H1 (cell line): ENCODE measurements around the gene GPX4. TPM values are rescaled to one million over a fixed set of nuclear protein-coding genes. Genes with fewer than 3 reads are reported as not detected.

ENCODE experiments used
- CTCF ChIA-PET: fragments of 300-600 bp; sonication (Branson Sonifier 250); formaldehyde crosslinking; loops from one replicate; lab custom pipeline; 2021; ENCODE audit not compliant: partially characterized antibody; lab: Charles Lee
- POLR2A ChIA-PET: fragments of 300-600 bp; sonication (Branson Sonifier 250); formaldehyde crosslinking; loops from one replicate; lab custom pipeline; 2021; ENCODE audit warnings: inconsistent platforms; ENCODE audit not compliant: partially characterized antibody; lab: Charles Lee
- DNase-seq, 2 experiments: peaks; one replicate each; pipeline versions ENCODE4 v3.0.0 to v3.0.0-alpha.2; 2010 to 2022; ENCODE audit warnings: low spot score in 2 of 2, low read depth in 1 of 2, mixed read lengths in 1 of 2
- FAIRE-seq: peaks from 2 replicates; lab custom pipeline; 2011; peaks lifted over from hg19 to GRCh38; lab: Jason Lieb, UNC
- H2AFZ ChIP-seq: 2 replicates; pipeline ENCODE4 v1.8.1; 2012; ENCODE audit warnings: low read length, inconsistent platforms
- H2AK5ac ChIP-seq: 2 replicates; pipeline ENCODE4 v1.6.1; 2013; ENCODE audit warnings: low read depth, low read length
- H2BK120ac ChIP-seq: replicated peaks from 2 replicates; pipeline ENCODE3; 2013; ENCODE audit warnings: low read depth, low read length, inconsistent platforms
- H2BK12ac ChIP-seq: 2 replicates; pipeline ENCODE4 v1.6.1; 2013; ENCODE audit warnings: low read depth, low read length
- H2BK15ac ChIP-seq: 2 replicates; pipeline ENCODE4 v1.6.1; 2013; ENCODE audit warnings: low read length
- H2BK20ac ChIP-seq: 2 replicates; pipeline ENCODE4 v1.6.1; 2013; ENCODE audit warnings: low read length
- H2BK5ac ChIP-seq: 2 replicates; pipeline ENCODE4 v1.6.1; 2013; ENCODE audit warnings: low read depth, low read length
- H3K14ac ChIP-seq: 2 replicates; pipeline ENCODE4 v1.6.1; 2013; ENCODE audit warnings: inconsistent platforms; ENCODE audit not compliant: insufficient read length
- H3K18ac ChIP-seq: 2 replicates; pipeline ENCODE4 v1.6.1; 2013; ENCODE audit warnings: low read length; ENCODE audit errors: extremely low read depth
- H3K23ac ChIP-seq: 2 replicates; pipeline ENCODE4 v1.6.1; 2013; ENCODE audit warnings: inconsistent platforms; ENCODE audit not compliant: insufficient read length
- H3K23me2 ChIP-seq: 2 replicates; pipeline ENCODE4 v1.6.1; 2013; ENCODE audit warnings: low read depth, low read length
- H3K27ac ChIP-seq: 2 replicates; pipeline ENCODE4 v1.6.1; 2011; ENCODE audit warnings: low read depth, low read length, inconsistent platforms
- H3K27me3 ChIP-seq, 4 experiments: replicated peaks in 1 of 4; 1 replicate in 1 of 4; 2 replicates in 3 of 4; pipeline versions ENCODE4 v1.6.1 to v1.8.1; 2011 to 2013; ENCODE audit warnings: low read length in 3 of 4, mild to moderate bottlenecking in 3 of 4, inconsistent platforms in 2 of 4, mixed read lengths in 2 of 4, moderate library complexity in 1 of 4; ENCODE audit not compliant: control insufficient read depth in 3 of 4, insufficient read depth in 3 of 4; ENCODE audit errors: extremely low read depth in 1 of 4
- H3K36me3 ChIP-seq, 4 experiments: 2 replicates each; pipeline versions ENCODE4 v1.6.1 to v1.8.1; 2011 to 2013; ENCODE audit warnings: mild to moderate bottlenecking in 4 of 4, low read length in 3 of 4, moderate library complexity in 2 of 4, control low read depth in 1 of 4, inconsistent platforms in 1 of 4; ENCODE audit not compliant: insufficient read depth in 4 of 4, control insufficient read depth in 2 of 4
- H3K4ac ChIP-seq: replicated peaks from 2 replicates; pipeline ENCODE3; 2013; ENCODE audit warnings: low read length, low read depth, mixed read lengths, inconsistent platforms; ENCODE audit not compliant: insufficient read length
- H3K4me1 ChIP-seq, 4 experiments: replicated peaks in 1 of 4; 1 replicate in 1 of 4; 2 replicates in 3 of 4; pipeline versions ENCODE4 v1.6.1 to v1.8.1; 2011 to 2013; ENCODE audit warnings: low read length in 3 of 4, inconsistent platforms in 2 of 4, mixed read lengths in 1 of 4; ENCODE audit not compliant: insufficient read depth in 4 of 4, control insufficient read depth in 3 of 4
- H3K4me2 ChIP-seq, 2 experiments: 2 replicates each; pipeline versions ENCODE4 v1.6.1 to v1.8.1; 2011 to 2013; ENCODE audit warnings: low read depth in 2 of 2, low read length in 2 of 2, control low read depth in 1 of 2, inconsistent platforms in 1 of 2, mild to moderate bottlenecking in 1 of 2; ENCODE audit not compliant: insufficient read depth in 1 of 2
- H3K4me3 ChIP-seq, 4 experiments: fragments of 200-600, 300-600 bp in 1 of 4; sonication (generic), shearing (Covaris generic), sonication (Bioruptor Twin) in 1 of 4; 2 replicates each; pipeline versions ENCODE4 v1.5.1 to v1.8.1; 2011 to 2016; ENCODE audit warnings: low read length in 4 of 4, low read depth in 3 of 4, control low read depth in 2 of 4, inconsistent platforms in 2 of 4, mild to moderate bottlenecking in 2 of 4, mixed read lengths in 1 of 4, moderate library complexity in 1 of 4; ENCODE audit not compliant: insufficient read depth in 2 of 4; ENCODE audit errors: extremely low read depth in 1 of 4
- H3K56ac ChIP-seq: replicated peaks from 2 replicates; pipeline ENCODE3; 2013; ENCODE audit warnings: low read depth, mild to moderate bottlenecking, mixed read lengths, low read length, inconsistent platforms; ENCODE audit not compliant: insufficient read length
- H3K79me1 ChIP-seq: 2 replicates; pipeline ENCODE4 v1.6.1; 2013; ENCODE audit warnings: low read depth, low read length, control low read depth
- H3K79me2 ChIP-seq, 2 experiments: 2 replicates each; pipeline versions ENCODE4 v1.6.1 to v1.8.1; 2012 to 2013; ENCODE audit warnings: low read length in 2 of 2, mild to moderate bottlenecking in 2 of 2, inconsistent platforms in 1 of 2; ENCODE audit not compliant: insufficient read depth in 2 of 2, control insufficient read depth in 1 of 2
- H3K9ac ChIP-seq, 4 experiments: replicated peaks in 1 of 4; 1 replicate in 1 of 4; 2 replicates in 3 of 4; pipeline versions ENCODE4 v1.6.1 to v1.8.1; 2011 to 2013; ENCODE audit warnings: low read depth in 3 of 4, low read length in 3 of 4, control low read depth in 2 of 4, mild to moderate bottlenecking in 2 of 4, moderate library complexity in 2 of 4, inconsistent platforms in 1 of 4; ENCODE audit errors: extremely low read depth in 1 of 4
- H3K9me3 ChIP-seq, 2 experiments: 2 replicates each; pipeline versions ENCODE4 v1.6.1 to v1.8.1; 2012 to 2013; ENCODE audit warnings: mild to moderate bottlenecking in 2 of 2, moderate library complexity in 2 of 2, control low read depth in 1 of 2, inconsistent platforms in 1 of 2, low read depth in 1 of 2, low read length in 1 of 2, mixed read lengths in 1 of 2; ENCODE audit not compliant: insufficient read depth in 2 of 2
- H4K20me1 ChIP-seq, 2 experiments: replicated peaks in 1 of 2; 2 replicates each; pipeline versions ENCODE3 to v1.8.1; 2011 to 2013; ENCODE audit warnings: inconsistent platforms in 2 of 2, low read length in 2 of 2, mild to moderate bottlenecking in 1 of 2; ENCODE audit not compliant: insufficient read depth in 2 of 2, control insufficient read depth in 1 of 2
- H4K5ac ChIP-seq: 2 replicates; pipeline ENCODE4 v1.6.1; 2013; ENCODE audit warnings: low read length, low read depth, mixed read lengths, inconsistent platforms; ENCODE audit not compliant: insufficient read length
- H4K8ac ChIP-seq: 2 replicates; pipeline ENCODE4 v1.8.0; 2013; ENCODE audit warnings: mild to moderate bottlenecking, moderate library complexity, low read length, inconsistent platforms; ENCODE audit not compliant: insufficient read depth; ENCODE audit errors: extremely low read depth
- H4K91ac ChIP-seq: replicated peaks from 2 replicates; pipeline ENCODE3; 2013; ENCODE audit warnings: low read length, mixed read lengths, inconsistent platforms; ENCODE audit not compliant: insufficient read length
- BCL11A ChIP-seq, 2 experiments: IDR thresholded peaks; one replicate each; pipeline ENCODE4 v1.6.1; 2011; ENCODE audit warnings: low read depth in 2 of 2, low read length in 2 of 2, mild to moderate bottlenecking in 2 of 2
- CEBPB ChIP-seq: IDR thresholded peaks from 2 replicates; pipeline ENCODE4 v1.6.1; 2012; ENCODE audit warnings: low read depth, low read length
- CTBP2 ChIP-seq: IDR thresholded peaks from 2 replicates; pipeline ENCODE4 v1.7.0; 2011; ENCODE audit warnings: borderline replicate concordance, mild to moderate bottlenecking, moderate library complexity, mixed read lengths, low read length; ENCODE audit not compliant: insufficient read depth, insufficient read length
- GABPA ChIP-seq: IDR thresholded peaks from 2 replicates; pipeline ENCODE4 v1.6.1; 2011; ENCODE audit warnings: mild to moderate bottlenecking, low read length, moderate library complexity, borderline replicate concordance; ENCODE audit not compliant: insufficient read depth
- KDM4A ChIP-seq: IDR thresholded peaks from one replicate; pipeline ENCODE4 v1.7.1; 2012; ENCODE audit warnings: low read depth, mild to moderate bottlenecking, moderate library complexity, low read length, inconsistent platforms; ENCODE audit not compliant: severe bottlenecking
- RFX5 ChIP-seq: IDR thresholded peaks from 2 replicates; pipeline ENCODE4 v1.6.1; 2011; ENCODE audit warnings: low read depth, low read length, improper control_type of control experiment, borderline replicate concordance
- SP2 ChIP-seq: IDR thresholded peaks from 2 replicates; pipeline ENCODE4 v1.6.1; 2012; ENCODE audit warnings: mild to moderate bottlenecking, low read length, inconsistent platforms
- TAF1 ChIP-seq: IDR thresholded peaks from 2 replicates; pipeline ENCODE4 v1.6.1; 2011; ENCODE audit warnings: mild to moderate bottlenecking, low read depth, low read length
- TBP ChIP-seq: IDR thresholded peaks from 2 replicates; pipeline ENCODE4 v1.6.1; 2011; ENCODE audit warnings: low read depth, low read length, improper control_type of control experiment
- WGBS, 2 experiments: shearing (Covaris generic) in 1 of 2; methylation state at CpG; one replicate each; pipeline versions ENCODE4 v1.1.6 to v1.1.7; 2013 to 2015; ENCODE audit warnings: low lambda C conversion rate in 2 of 2, mixed read lengths in 2 of 2, inconsistent platforms in 1 of 2, low coverage in 1 of 2, missing lambda C conversion rate in 1 of 2; ENCODE audit not compliant: insufficient replicate concordance in 2 of 2, insufficient coverage in 1 of 2, insufficient read length in 1 of 2; ENCODE audit errors: extremely low coverage in 1 of 2, missing lambda C conversion rate in 1 of 2; 5-methylcytosine and 5-hydroxymethylcytosine counted together
- polyA plus RNA-seq, 7 experiments: library from polyadenylated mRNA; depleted of rRNA in 3 of 7; stranded (reverse) in 5 of 7; unstranded in 2 of 7; fragments of >200 nt in 5 of 7; fragments of 200-250 nt in 2 of 7; gene quantifications; 1 replicate in 5 of 7; 2 replicates in 1 of 7; 4 replicates in 1 of 7; pipeline versions ENCODE4 v1.2.1 to v1.2.3, GENCODE V29; 2011 to 2013; ENCODE audit warnings: missing spikeins in 2 of 7, mixed read lengths in 2 of 7
- total RNA-seq: library from RNA; stranded (reverse); fragmentation: NEBNext Ultra II Directional; extraction: Animal tissue kit (Norgen Biotek cat#: 25700); gene quantifications from 2 replicates; pipeline ENCODE4 v1.2.1, GENCODE V29; 2021
- TF ChIP-seq, protein P1 (sequence below): IDR thresholded peaks from 2 replicates; pipeline ENCODE4 v1.6.1; 2012; ENCODE audit warnings: low read length, inconsistent platforms

Gene GPX4
- total and polyA plus RNA-seq, 2 of the 8 experiments (the other 6 are each of a cell fraction or from before 2014, with no cell fraction given): 342 to 693 TPM

- Histone ChIP-seq H2BK12ac (no peak overlapping the region), H3K4ac (no peak overlapping the region), H4K5ac (no peak overlapping the region), H2BK5ac (peak overlapping the region; percentile 81; the same call in 1 of the 2 replicates), H3K27ac (peak overlapping the region; percentile 34; the same call in 1 of the 2 replicates), H3K9me3 (no peaks in the 10 kb centered on the region), H3K23me2 (no peaks in the 10 kb centered on the region), H4K8ac (peak overlapping the region; percentile 51; the same call in 1 of the 2 replicates), H2AFZ (no peak overlapping the region), H3K4me2 (no peak overlapping the region), H4K20me1 (peaks cover 0 to 2% of the 10 kb centered on the region in 2 experiments), H3K4me1 (peaks cover 0 to 4% (median 2%) of the 10 kb centered on the region in 4 experiments; a peak in 3 of 7 replicates), H3K56ac (no peak overlapping the region), H3K4me3 (no peak overlapping the region), H3K18ac (no peak overlapping the region), H3K9ac (no peak overlapping the region), H3K23ac (no peak overlapping the region), H3K14ac (no peak overlapping the region), H3K79me1 (no peaks in the 10 kb centered on the region), H2BK15ac (no peak overlapping the region), H2BK120ac (no peak overlapping the region), H3K36me3 (peaks cover 2 to 47% (median 5%) of the 10 kb centered on the region in 4 experiments; a peak in 4 of 8 replicates), H3K79me2 (no peaks in the 10 kb centered on the region), H3K27me3 (no peaks in the 10 kb centered on the region), H4K91ac (no peak overlapping the region), H2BK20ac (no peak overlapping the region), H2AK5ac (no peak overlapping the region)
- WGBS, 2 experiments: 93% methylated on average over 20 of the region's 23 CpGs; no CpG with 5 or more reads in 1 of the 2 experiments
- POLR2A ChIA-PET: interaction anchor here (0.6 to 1.9 kb wide), 11 partner anchors 11 to 99 kb away, joined by 3 to 7 read pairs (median 4); partner anchors contain the start of gene GPX4
- FAIRE-seq (no peak), DNase-seq (no peak)
- CTCF ChIA-PET: interaction anchor here (0.8 to 4.2 kb wide), 11 partner anchors 9 to 201 kb away, joined by 3 to 17 read pairs (median 5); no protein-coding TSS in a partner anchor
- TF ChIP-seq BCL11A (IDR thresholded peaks at IDR 0.05; ENCODE audit: low read depth in 2 of 2, low read length in 2 of 2): no peak
- TF ChIP-seq, protein P1, sequence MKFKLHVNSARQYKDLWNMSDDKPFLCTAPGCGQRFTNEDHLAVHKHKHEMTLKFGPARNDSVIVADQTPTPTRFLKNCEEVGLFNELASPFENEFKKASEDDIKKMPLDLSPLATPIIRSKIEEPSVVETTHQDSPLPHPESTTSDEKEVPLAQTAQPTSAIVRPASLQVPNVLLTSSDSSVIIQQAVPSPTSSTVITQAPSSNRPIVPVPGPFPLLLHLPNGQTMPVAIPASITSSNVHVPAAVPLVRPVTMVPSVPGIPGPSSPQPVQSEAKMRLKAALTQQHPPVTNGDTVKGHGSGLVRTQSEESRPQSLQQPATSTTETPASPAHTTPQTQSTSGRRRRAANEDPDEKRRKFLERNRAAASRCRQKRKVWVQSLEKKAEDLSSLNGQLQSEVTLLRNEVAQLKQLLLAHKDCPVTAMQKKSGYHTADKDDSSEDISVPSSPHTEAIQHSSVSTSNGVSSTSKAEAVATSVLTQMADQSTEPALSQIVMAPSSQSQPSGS: no peak
- no peak for TF ChIP-seq TAF1
- TF ChIP-seq SP2: no peak
- TF ChIP-seq KDM4A: no peak
- TF ChIP-seq GABPA: no peak
- TF ChIP-seq RFX5: no peak
- TF ChIP-seq CEBPB: no peak
- TF ChIP-seq TBP: no peak
- no peak for TF ChIP-seq CTBP2
Measured at GRCh38 chr19:1123885-1124677, 20.3 kb downstream of the GPX4 start.
